CD4-positive, alpha-beta memory T cell (primary cell): Measurements from ENCODE around the gene SCN1A. TPM values are rescaled to one million over a fixed set of nuclear protein-coding genes. Genes with fewer than 3 reads are reported as not detected.
A peak's percentile ranks its signal among the peaks of the same experiment; 100 is the strongest.
"Not testable (repeated sequence)": the region's sequence is repeated elsewhere in the genome, so short reads cannot be mapped to it uniquely, and the experiment has no call there.

Experiments
- CTCF ChIA-PET: fragments of 350-600 bp; sonication (Branson Sonifier 250); formaldehyde crosslinking; loops from one replicate; lab custom pipeline; 2021; ENCODE audit warnings: inconsistent platforms; ENCODE audit not compliant: partially characterized antibody; lab: Charles Lee
- POLR2A ChIA-PET: fragments of 350-600 bp; sonication (Branson Sonifier 250); formaldehyde crosslinking; loops from one replicate; lab custom pipeline; 2021; ENCODE audit not compliant: partially characterized antibody; lab: Charles Lee
- DNase-seq, 5 donors: peaks; one replicate each; pipeline versions ENCODE4 v3.0.0 to v3.0.0-alpha.2; 2020 to 2022; ENCODE audit warnings: mixed read lengths in 1 of 5
- H3K27ac ChIP-seq: one replicate; pipeline ENCODE4 v1.7.0; 2013; ENCODE audit warnings: low read depth, low read length
- H3K27me3 ChIP-seq: 2 replicates; pipeline ENCODE4 v1.7.0; 2013; ENCODE audit warnings: mild to moderate bottlenecking, low read length, moderate library complexity; ENCODE audit not compliant: insufficient read depth
- H3K36me3 ChIP-seq: 2 replicates; pipeline ENCODE4 v1.7.0; 2013; ENCODE audit warnings: mild to moderate bottlenecking, low read length, moderate library complexity; ENCODE audit not compliant: insufficient read depth
- H3K4me1 ChIP-seq: 2 replicates; pipeline ENCODE4 v1.7.0; 2013; ENCODE audit warnings: mild to moderate bottlenecking, low read length, moderate library complexity; ENCODE audit not compliant: insufficient read depth
- H3K4me3 ChIP-seq, 2 donors: one replicate each; pipeline ENCODE4 v1.7.0; 2013; ENCODE audit warnings: low read length in 2 of 2, mild to moderate bottlenecking in 1 of 2
- H3K9me3 ChIP-seq, 2 donors: one replicate each; pipeline ENCODE4 v1.7.0; 2013; ENCODE audit warnings: low read length in 2 of 2, control low read depth in 1 of 2; ENCODE audit not compliant: control insufficient read depth in 1 of 2
- H3K27ac Mint-ChIP-seq, 7 donors: one replicate each; pipeline ENCODE4 v1.8.0; 2020 to 2021; ENCODE audit warnings: mixed read lengths in 7 of 7, mild to moderate bottlenecking in 6 of 7, inconsistent platforms in 3 of 7, moderate library complexity in 3 of 7
- H3K27me3 Mint-ChIP-seq, 2 donors: one replicate each; pipeline ENCODE4 v1.8.0; 2020 to 2021; ENCODE audit warnings: mixed read lengths in 2 of 2
- H3K36me3 Mint-ChIP-seq, 2 donors: one replicate each; pipeline ENCODE4 v1.8.0; 2020 to 2021; ENCODE audit warnings: mixed read lengths in 2 of 2, inconsistent platforms in 1 of 2, mild to moderate bottlenecking in 1 of 2
- H3K4me1 Mint-ChIP-seq, 4 donors: one replicate each; pipeline ENCODE4 v1.8.0; 2020 to 2021; ENCODE audit warnings: mixed read lengths in 4 of 4, mild to moderate bottlenecking in 1 of 4
- H3K4me3 Mint-ChIP-seq, 8 donors: one replicate each; pipeline ENCODE4 v1.8.0; 2020 to 2021; ENCODE audit warnings: mixed read lengths in 8 of 8, mild to moderate bottlenecking in 7 of 8, moderate library complexity in 6 of 8, inconsistent platforms in 3 of 8
- H3K9me3 Mint-ChIP-seq, 8 donors: one replicate each; pipeline ENCODE4 v1.8.0; 2020 to 2021; ENCODE audit warnings: mixed read lengths in 8 of 8, mild to moderate bottlenecking in 5 of 8, inconsistent platforms in 3 of 8, moderate library complexity in 1 of 8
- intact Hi-C: fragments of 100-400 bp; cut with micrococcal nuclease; formaldehyde crosslinking; loops from one replicate; pipeline ENCODE4 v1.15.1; 2023
- polyA plus RNA-seq, 2 donors: library from polyadenylated mRNA; unstranded; fragments of 300-500 nt; fragmentation: Illumina TruSeq; gene quantifications; one replicate each; pipeline ENCODE4 v1.2.3, GENCODE V29; 2021
- total RNA-seq, 2 experiments: library from RNA; stranded (reverse); gene quantifications; one replicate each; pipeline ENCODE4 v1.2.3, GENCODE V29; 2021

The SCN1A gene
- total and polyA plus RNA-seq, 4 experiments from 2014 or later: not detected

- H3K4me3 Mint-ChIP-seq: no peak overlapping the region
- peaks cover 0 to 4% (median 0%) of the 10 kb centered on the region in 8 donors for H3K9me3 Mint-ChIP-seq
- Histone ChIP-seq H3K27ac (no peak overlapping the region), H3K4me1 (no peaks in the 10 kb centered on the region), H3K27me3 (no peaks in the 10 kb centered on the region), H3K4me3 (no peak overlapping the region), H3K9me3 (no peaks in the 10 kb centered on the region), H3K36me3 (no peaks in the 10 kb centered on the region)
- DNase-seq: no peak
- ChIA-PET POLR2A (no interaction called here), CTCF (no interaction called here)
- intact Hi-C loops: no loop called here
- H3K27me3 Mint-ChIP-seq: no peaks in the 10 kb centered on the region
- no peak overlapping the region for H3K27ac Mint-ChIP-seq
- no peaks in the 10 kb centered on the region for H3K36me3 Mint-ChIP-seq
- H3K4me1 Mint-ChIP-seq: no peaks in the 10 kb centered on the region
Measured at GRCh38 chr2:166104084-166104483, 23.7 kb downstream of the SCN1A start.

DNA sequence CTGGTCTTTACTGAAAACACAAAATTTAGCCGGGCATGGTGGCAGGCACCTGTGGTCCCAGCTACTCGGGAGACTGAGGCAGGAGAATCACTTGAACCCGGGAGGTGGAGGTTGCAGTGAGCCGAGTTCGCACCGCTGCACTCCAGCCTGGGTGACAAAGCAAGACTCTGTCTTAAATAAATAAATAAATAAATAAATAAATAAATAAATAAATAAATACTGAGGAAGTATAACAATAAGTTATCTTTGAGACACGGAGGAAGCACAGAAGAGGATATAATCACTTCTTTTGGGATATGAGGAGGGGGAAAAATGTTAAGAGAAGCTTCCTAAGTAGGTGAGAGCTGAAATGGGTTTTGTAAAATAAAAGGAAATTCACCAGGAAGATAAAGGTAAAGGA lies 24.5 kb downstream of the SCN1A start:
- H3K9me3 Mint-ChIP-seq, H3K27ac Mint-ChIP-seq, H3K9me3 ChIP-seq, H3K36me3 Mint-ChIP-seq, H3K27ac ChIP-seq, H3K4me1 ChIP-seq, CTCF ChIA-PET, POLR2A ChIA-PET, H3K4me1 Mint-ChIP-seq, H3K27me3 ChIP-seq, H3K36me3 ChIP-seq, H3K4me3 ChIP-seq, H3K27me3 Mint-ChIP-seq, DNase-seq, intact Hi-C loops: not testable (repeated sequence)
- H3K4me3 Mint-ChIP-seq: peak overlapping the region in 1 of 8 donors; percentile 7

DNA sequence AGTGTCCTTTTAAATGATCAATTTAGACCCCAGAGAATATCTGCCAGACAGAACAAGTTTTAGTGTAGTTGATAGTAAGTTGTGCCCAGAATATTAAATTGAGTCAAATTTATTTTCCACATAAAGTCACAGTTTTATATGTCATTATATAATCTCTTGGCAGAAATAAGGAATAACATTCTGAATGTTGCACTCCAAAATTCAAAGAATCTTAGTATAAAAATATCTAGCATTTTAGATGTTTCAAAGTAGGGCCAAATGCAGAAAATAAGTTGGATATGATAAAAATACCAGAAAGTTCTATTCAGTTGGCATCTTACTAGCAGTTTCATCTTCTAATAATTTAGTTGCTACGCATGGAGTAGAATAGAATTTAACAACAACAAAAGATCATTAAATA lies 33.5 kb downstream of the SCN1A start:
- POLR2A ChIA-PET: no interaction called here
- Mint-ChIP-seq H3K27me3 (peaks cover 4 to 5% of the 10 kb centered on the region in 2 donors), H3K4me1 (no peaks in the 10 kb centered on the region), H3K4me3 (no peak overlapping the region), H3K9me3 (peaks cover 0 to 3% (median 0%) of the 10 kb centered on the region in 8 donors), H3K36me3 (no peaks in the 10 kb centered on the region), H3K27ac (peak overlapping the region in 1 of 7 donors; percentile 61)
- Histone ChIP-seq H3K36me3 (no peaks in the 10 kb centered on the region), H3K4me1 (no peaks in the 10 kb centered on the region), H3K27me3 (no peaks in the 10 kb centered on the region), H3K9me3 (no peaks in the 10 kb centered on the region), H3K27ac (no peak overlapping the region), H3K4me3 (no peak overlapping the region)
- CTCF ChIA-PET: no interaction called here
- intact Hi-C loops: no loop called here
- no peak for DNase-seq

- Mint-ChIP-seq H3K27ac (no peak overlapping the region), H3K4me1 (no peaks in the 10 kb centered on the region), H3K36me3 (no peaks in the 10 kb centered on the region), H3K4me3 (no peak overlapping the region), H3K9me3 (no peaks in the 10 kb centered on the region), H3K27me3 (peaks cover under 1 to 2% of the 10 kb centered on the region in 2 donors)
- no peak for DNase-seq
- no peaks in the 10 kb centered on the region for H3K4me1 ChIP-seq
- H3K27me3 ChIP-seq: no peaks in the 10 kb centered on the region
- H3K9me3 ChIP-seq: no peaks in the 10 kb centered on the region
- intact Hi-C loops: no loop called here
- ChIA-PET CTCF (no interaction called here), POLR2A (no interaction called here)
- H3K36me3 ChIP-seq: no peaks in the 10 kb centered on the region
- no peak overlapping the region for H3K27ac ChIP-seq
- H3K4me3 ChIP-seq: no peak overlapping the region
Measured at GRCh38 chr2:166092889-166093288, 34.9 kb downstream of the SCN1A start.

DNA sequence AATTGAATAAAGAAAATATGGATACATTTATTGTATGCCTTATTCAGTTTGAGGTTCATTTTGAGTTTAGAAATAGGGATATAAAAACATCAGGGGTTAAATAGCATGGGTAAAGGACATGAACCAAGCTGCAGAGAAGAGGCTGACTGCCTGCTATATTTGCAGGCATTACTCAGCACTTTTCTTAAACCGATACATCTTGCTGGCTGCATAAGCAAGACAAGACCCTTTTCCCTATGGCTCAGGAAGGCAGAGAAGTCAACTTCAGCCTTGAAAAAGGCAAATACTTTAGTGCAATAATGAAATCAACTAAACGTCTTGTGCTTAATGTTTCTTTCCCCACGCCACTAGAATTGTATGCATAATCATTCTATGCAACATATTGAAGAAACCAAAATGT lies 36.4 kb downstream of the SCN1A start:
- intact Hi-C loops: no loop called here
- no peaks in the 10 kb centered on the region for H3K4me1 ChIP-seq
- peaks cover 1 to 2% of the 10 kb centered on the region in 2 donors for H3K27me3 Mint-ChIP-seq
- H3K27me3 ChIP-seq: no peaks in the 10 kb centered on the region
- H3K4me3 Mint-ChIP-seq: no peak overlapping the region
- DNase-seq: no peak
- H3K9me3 ChIP-seq: no peaks in the 10 kb centered on the region
- H3K9me3 Mint-ChIP-seq: no peaks in the 10 kb centered on the region
- H3K36me3 Mint-ChIP-seq: no peaks in the 10 kb centered on the region
- H3K4me1 Mint-ChIP-seq: no peaks in the 10 kb centered on the region
- H3K4me3 ChIP-seq: no peak overlapping the region
- H3K27ac Mint-ChIP-seq: no peak overlapping the region
- POLR2A ChIA-PET: no interaction called here
- CTCF ChIA-PET: no interaction called here
- H3K27ac ChIP-seq: no peak overlapping the region
- H3K36me3 ChIP-seq: no peaks in the 10 kb centered on the region

DNA sequence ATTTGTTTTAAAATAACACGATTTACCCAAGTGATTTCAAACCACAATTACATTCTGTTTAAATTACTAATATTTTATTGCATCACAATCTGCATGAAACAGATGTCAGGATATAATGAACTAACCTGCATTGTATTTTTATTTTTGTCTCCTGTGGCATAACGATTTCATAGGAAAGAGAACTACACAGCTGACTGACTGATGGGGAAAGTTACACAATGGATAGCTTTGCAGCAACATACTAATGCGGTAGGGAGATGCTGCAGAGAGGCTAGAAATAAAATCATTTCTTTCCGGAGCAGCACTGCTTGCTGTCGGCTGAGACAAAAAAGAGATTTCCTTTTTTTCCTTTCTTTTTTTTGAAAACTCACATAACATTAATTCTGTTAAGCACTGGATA lies 36.9 kb downstream of the SCN1A start:
- H3K4me1 Mint-ChIP-seq: no peaks in the 10 kb centered on the region
- intact Hi-C loops: no loop called here
- H3K9me3 Mint-ChIP-seq: no peaks in the 10 kb centered on the region
- Histone ChIP-seq H3K27ac (no peak overlapping the region), H3K36me3 (no peaks in the 10 kb centered on the region), H3K9me3 (no peaks in the 10 kb centered on the region), H3K27me3 (no peaks in the 10 kb centered on the region), H3K4me3 (no peak overlapping the region), H3K4me1 (no peaks in the 10 kb centered on the region)
- CTCF ChIA-PET: no interaction called here
- H3K4me3 Mint-ChIP-seq: no peak overlapping the region
- H3K36me3 Mint-ChIP-seq: no peaks in the 10 kb centered on the region
- no peak for DNase-seq
- POLR2A ChIA-PET: no interaction called here
- no peak overlapping the region for H3K27ac Mint-ChIP-seq
- peaks cover 1 to 2% of the 10 kb centered on the region in 2 donors for H3K27me3 Mint-ChIP-seq

- POLR2A ChIA-PET: no interaction called here
Measured at GRCh38 chr2:166090346-166090745, 37.5 kb downstream of the SCN1A start.

DNA sequence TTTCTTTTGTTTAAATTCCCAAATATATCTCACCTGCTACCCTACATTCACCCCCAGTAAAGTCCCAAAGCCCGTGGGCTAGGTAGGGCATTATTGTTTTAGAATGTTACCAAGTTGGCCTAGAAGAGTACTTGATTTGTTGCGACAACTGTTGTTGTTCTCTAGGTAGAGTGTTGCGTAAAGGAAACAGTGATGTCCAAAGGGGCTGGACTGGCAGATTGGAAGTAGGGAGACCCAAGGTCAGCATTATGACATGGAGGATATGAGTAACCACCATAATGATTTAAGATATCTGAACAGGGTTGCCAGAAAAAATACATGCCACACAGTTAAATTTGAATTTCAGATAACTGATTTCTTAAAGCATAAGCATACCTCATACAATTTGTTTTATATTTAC lies 39.2 kb downstream of the SCN1A start:
- DNase-seq: no peak
- H3K9me3 ChIP-seq: no peaks in the 10 kb centered on the region
- intact Hi-C loops: no loop called here
- no peaks in the 10 kb centered on the region for H3K9me3 Mint-ChIP-seq
- no peak overlapping the region for H3K27ac ChIP-seq
- H3K4me1 ChIP-seq: no peaks in the 10 kb centered on the region
- H3K4me1 Mint-ChIP-seq: no peaks in the 10 kb centered on the region
- H3K4me3 Mint-ChIP-seq: no peak overlapping the region
- CTCF ChIA-PET: no interaction called here
- POLR2A ChIA-PET: no interaction called here
- H3K4me3 ChIP-seq: no peak overlapping the region
- H3K27me3 ChIP-seq: no peaks in the 10 kb centered on the region
- H3K36me3 ChIP-seq: no peaks in the 10 kb centered on the region
- no peak overlapping the region for H3K27ac Mint-ChIP-seq
- no peaks in the 10 kb centered on the region for H3K36me3 Mint-ChIP-seq
- peaks cover 2 to 4% of the 10 kb centered on the region in 2 donors for H3K27me3 Mint-ChIP-seq

More at GRCh38 chr2:166090346-166090745, 37.5 kb downstream of the SCN1A start:
- Histone ChIP-seq H3K9me3 (no peaks in the 10 kb centered on the region), H3K36me3 (no peaks in the 10 kb centered on the region), H3K4me3 (no peak overlapping the region), H3K27me3 (no peaks in the 10 kb centered on the region), H3K27ac (no peak overlapping the region), H3K4me1 (no peaks in the 10 kb centered on the region)
- no peaks in the 10 kb centered on the region for H3K36me3 Mint-ChIP-seq
- no peak overlapping the region for H3K4me3 Mint-ChIP-seq
- H3K4me1 Mint-ChIP-seq: no peaks in the 10 kb centered on the region
- peaks cover 1 to 2% of the 10 kb centered on the region in 2 donors for H3K27me3 Mint-ChIP-seq
- DNase-seq: no peak
- no peak overlapping the region for H3K27ac Mint-ChIP-seq
- no peaks in the 10 kb centered on the region for H3K9me3 Mint-ChIP-seq
- intact Hi-C loops: no loop called here
- CTCF ChIA-PET: no interaction called here
